ENCODE measurements around the gene OSBPL7.

DNA sequence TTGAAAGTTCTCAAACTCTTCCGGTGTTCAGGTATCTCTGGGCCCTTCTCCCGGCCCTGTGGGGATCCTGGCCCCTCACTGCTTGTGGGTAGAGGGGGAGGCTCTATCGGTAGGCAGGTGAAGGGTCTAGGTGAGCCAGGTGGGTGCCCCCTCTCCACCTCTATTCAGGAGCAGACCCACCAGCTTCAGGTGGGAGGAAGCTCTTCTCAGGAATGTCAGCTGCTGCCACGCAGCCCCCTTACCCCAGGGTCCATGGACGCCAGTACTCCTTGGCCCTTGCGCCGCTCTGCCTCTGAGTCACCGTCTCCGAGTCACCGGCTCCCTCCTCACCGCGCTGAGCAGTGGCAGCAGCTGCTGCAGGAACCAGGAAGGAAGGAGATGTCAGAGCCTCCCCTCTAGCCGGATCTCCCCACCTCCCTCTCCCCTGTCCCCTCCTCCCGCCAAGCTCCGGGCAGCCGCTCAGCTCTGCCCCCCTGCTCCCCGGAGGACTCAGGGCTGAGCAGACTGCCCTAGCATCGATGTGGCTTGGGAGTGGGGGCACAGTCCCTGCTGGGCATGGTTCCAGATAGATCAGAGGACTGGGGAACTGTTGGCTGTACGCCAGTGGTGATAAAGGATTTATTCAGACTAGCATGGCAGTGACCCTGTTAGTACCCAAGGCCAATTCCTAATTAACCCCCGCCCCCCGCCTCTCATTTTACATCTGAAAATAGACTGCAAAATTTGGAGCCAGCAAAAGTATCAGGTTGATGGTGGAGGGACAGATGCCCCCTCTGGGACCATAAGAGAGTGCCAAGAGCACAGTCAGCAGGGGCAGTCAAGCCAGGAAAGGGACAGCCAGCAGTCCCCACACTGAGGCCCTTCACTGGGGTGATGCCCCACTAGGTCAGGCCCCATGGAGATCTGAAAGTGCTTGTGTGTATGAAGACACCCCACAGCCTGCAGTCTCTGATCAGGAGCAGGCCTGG is at the start of gene OSBPL7:
- TF ChIP-seq, protein P1, sequence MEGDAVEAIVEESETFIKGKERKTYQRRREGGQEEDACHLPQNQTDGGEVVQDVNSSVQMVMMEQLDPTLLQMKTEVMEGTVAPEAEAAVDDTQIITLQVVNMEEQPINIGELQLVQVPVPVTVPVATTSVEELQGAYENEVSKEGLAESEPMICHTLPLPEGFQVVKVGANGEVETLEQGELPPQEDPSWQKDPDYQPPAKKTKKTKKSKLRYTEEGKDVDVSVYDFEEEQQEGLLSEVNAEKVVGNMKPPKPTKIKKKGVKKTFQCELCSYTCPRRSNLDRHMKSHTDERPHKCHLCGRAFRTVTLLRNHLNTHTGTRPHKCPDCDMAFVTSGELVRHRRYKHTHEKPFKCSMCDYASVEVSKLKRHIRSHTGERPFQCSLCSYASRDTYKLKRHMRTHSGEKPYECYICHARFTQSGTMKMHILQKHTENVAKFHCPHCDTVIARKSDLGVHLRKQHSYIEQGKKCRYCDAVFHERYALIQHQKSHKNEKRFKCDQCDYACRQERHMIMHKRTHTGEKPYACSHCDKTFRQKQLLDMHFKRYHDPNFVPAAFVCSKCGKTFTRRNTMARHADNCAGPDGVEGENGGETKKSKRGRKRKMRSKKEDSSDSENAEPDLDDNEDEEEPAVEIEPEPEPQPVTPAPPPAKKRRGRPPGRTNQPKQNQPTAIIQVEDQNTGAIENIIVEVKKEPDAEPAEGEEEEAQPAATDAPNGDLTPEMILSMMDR (IDR thresholded peaks at IDR 0.05), result no peak
- TF ChIP-seq POLR2AphosphoS5 (IDR thresholded peaks at IDR 0.05), result peak in 2 of 4 donors; percentile 41 to 60
- TF ChIP-seq POLR2A (IDR thresholded peaks at IDR 0.05), result peak in 1 of 2 donors; percentile 34
- no peak for TF ChIP-seq EP300 (IDR thresholded peaks at IDR 0.05)

Data from sigmoid colon (tissue), 4 donors.